Measurements from ENCODE around the gene RBKS.
"Not testable (repeated sequence)": the region's sequence is repeated elsewhere in the genome, so short reads cannot be mapped to it uniquely, and the experiment has no call there.

Gene RBKS

GRCh38 chr2:27756091-27756490 is 134.1 kb downstream of the RBKS start:
- DNase-seq: no peak

- DNase-seq: no peak
These were observed 135.4 kb downstream of the RBKS start for GRCh38 chr2:27754831-27755230.

GRCh38 chr2:27754138-27754588 is 136.0 kb downstream of the RBKS start:
- peak; percentile 62 to 84 for DNase-seq

- DNase-seq: no peak
These were observed 137.5 kb downstream of the RBKS start for GRCh38 chr2:27752551-27753237.

GRCh38 chr2:27751377-27751776 is 138.8 kb downstream of the RBKS start:
- DNase-seq: no peak

- not testable (repeated sequence) for DNase-seq
These were observed 141.2 kb downstream of the RBKS start for GRCh38 chr2:27748803-27749554.

GRCh38 chr2:27747827-27748352 is 142.3 kb downstream of the RBKS start:
- no peak for DNase-seq

GRCh38 chr2:27746325-27746724 is 143.9 kb downstream of the RBKS start:
- DNase-seq: no peak

GRCh38 chr2:27745494-27745893 is 144.7 kb downstream of the RBKS start:
- DNase-seq: not testable (repeated sequence)

- DNase-seq: no peak
These were observed 147.6 kb downstream of the RBKS start for GRCh38 chr2:27742571-27742970.

- peak; percentile 4 to 36 for DNase-seq
These were observed 148.5 kb downstream of the RBKS start for GRCh38 chr2:27741673-27742072.

GRCh38 chr2:27739058-27739373 is 151.2 kb downstream of the RBKS start:
- DNase-seq: no peak

GRCh38 chr2:27738349-27739057 is 151.7 kb downstream of the RBKS start:
- no peak for DNase-seq

GRCh38 chr2:27737676-27738348 is 152.4 kb downstream of the RBKS start:
- DNase-seq: no peak

GRCh38 chr2:27736890-27737204 is 153.3 kb downstream of the RBKS start:
- no peak for DNase-seq

GRCh38 chr2:27736031-27736889 is 153.9 kb downstream of the RBKS start:
- DNase-seq: no peak

- peak; percentile 12 to 32 for DNase-seq
These were observed 154.8 kb downstream of the RBKS start for GRCh38 chr2:27735263-27735904.

GRCh38 chr2:27734305-27734704 is 155.9 kb downstream of the RBKS start:
- no peak for DNase-seq
